Medulla oblongata (tissue), 1 donor: ENCODE data around the gene MTNR1B.

ENCODE experiments used
- DNase-seq: peaks from one replicate; pipeline ENCODE4 v3.0.0-alpha.2; 2015; ENCODE audit errors: extremely low spot score

MTNR1B gene

GRCh38 chr11:92969634-92970347 is at the start of gene MTNR1B:
Gene MTNR1B (plus strand): TSS chr11:92969651. CDS start chr11:92969726, 75 bp downstream.
- no peak for DNase-seq

GRCh38 chr11:92920331-92920730 is 49.1 kb upstream of the MTNR1B start:
- DNase-seq, result no peak

GRCh38 chr11:92922731-92923130 is 46.7 kb upstream of the MTNR1B start:
- no peak for DNase-seq

GRCh38 chr11:92929246-92929645 is 40.2 kb upstream of the MTNR1B start:
- no peak for DNase-seq

GRCh38 chr11:92929653-92930052 is 39.8 kb upstream of the MTNR1B start:
- no peak for DNase-seq

- no peak for DNase-seq
Observed at GRCh38 chr11:92931746-92932422, 37.6 kb upstream of the MTNR1B start.

- DNase-seq, result no peak
Observed at GRCh38 chr11:92939305-92939704, 30.1 kb upstream of the MTNR1B start.

- DNase-seq, result peak; percentile 60
Observed at GRCh38 chr11:92941676-92942571, 27.5 kb upstream of the MTNR1B start.

- DNase-seq, result no peak
Observed at GRCh38 chr11:92946707-92947106, 22.7 kb upstream of the MTNR1B start.

- DNase-seq, result no peak
Observed at GRCh38 chr11:92948116-92948515, 21.3 kb upstream of the MTNR1B start.

GRCh38 chr11:92954003-92954402 is 15.4 kb upstream of the MTNR1B start:
- no peak for DNase-seq

GRCh38 chr11:92955860-92956259 is 13.6 kb upstream of the MTNR1B start:
- no peak for DNase-seq

GRCh38 chr11:92960886-92961285 is 8.6 kb upstream of the MTNR1B start:
- no peak for DNase-seq

GRCh38 chr11:92962446-92962845 is 7.0 kb upstream of the MTNR1B start:
- no peak for DNase-seq

- DNase-seq, result no peak
Observed at GRCh38 chr11:92964471-92964870, 5.0 kb upstream of the MTNR1B start.

- no peak for DNase-seq
Observed at GRCh38 chr11:92965196-92965595, 4.3 kb upstream of the MTNR1B start.

GRCh38 chr11:92967178-92967577 is 2.3 kb upstream of the MTNR1B start:
- DNase-seq, result no peak

- DNase-seq, result no peak
Observed at GRCh38 chr11:92967867-92968266, 1.6 kb upstream of the MTNR1B start.

GRCh38 chr11:92969293-92969633 is 188 bp upstream of the MTNR1B start:
- no peak for DNase-seq

- DNase-seq, result no peak
Observed at GRCh38 chr11:92972248-92972647, 2.8 kb downstream of the MTNR1B start.

- DNase-seq, result no peak
Observed at GRCh38 chr11:92975285-92975684, 5.8 kb downstream of the MTNR1B start.

- DNase-seq, result no peak
Observed at GRCh38 chr11:92976681-92977080, 7.2 kb downstream of the MTNR1B start.

GRCh38 chr11:92977401-92977800 is 8.0 kb downstream of the MTNR1B start:
- no peak for DNase-seq
